OCI-LY3 (cell line): ENCODE data around the gene CAPZB.

Experiments used
- H2AFZ ChIP-seq: fragments of 200-600, 300-600 bp; shearing (Covaris generic); 2 replicates; pipeline ENCODE4 v1.6.0; 2014; ENCODE audit warnings: antibody characterized with exemption, low read depth, low read length
- H3K27ac ChIP-seq: fragments of 200-600, 300-600 bp; sonication (generic); 2 replicates; pipeline ENCODE4 v1.5.1; 2014; ENCODE audit warnings: mild to moderate bottlenecking, low read length, moderate library complexity, mixed read lengths
- H3K27me3 ChIP-seq: fragments of 200-600, 300-600 bp; sonication (generic); 2 replicates; pipeline ENCODE4 v1.6.1; 2014; ENCODE audit warnings: low read depth, low read length, mixed read lengths
- H3K36me3 ChIP-seq: fragments of 200-600, 300-600 bp; sonication (generic); replicated peaks from 2 replicates; pipeline ENCODE3; 2014; ENCODE audit warnings: low read depth, low read length, mixed read lengths
- H3K4me1 ChIP-seq: fragments of 300-600, 200-600 bp; sonication (generic); 2 replicates; pipeline ENCODE4 v1.6.1; 2014; ENCODE audit warnings: low read length, mixed read lengths
- H3K4me2 ChIP-seq: fragments of 200-600, 300-600 bp; sonication (generic); 2 replicates; pipeline ENCODE4 v1.6.1; 2014; ENCODE audit warnings: low read length, mixed read lengths
- H3K4me3 ChIP-seq: fragments of 300-600, 200-600 bp; sonication (generic); 2 replicates; pipeline ENCODE4 v1.5.1; 2014; ENCODE audit warnings: antibody characterized with exemption, mild to moderate bottlenecking, low read length, moderate library complexity
- H3K79me2 ChIP-seq: fragments of 300-600, 200-600 bp; shearing (Covaris generic); 2 replicates; pipeline ENCODE4 v1.6.1; 2014; ENCODE audit warnings: mild to moderate bottlenecking, low read length, mixed read lengths
- H3K9ac ChIP-seq: fragments of 300-600, 200-600 bp; shearing (Covaris generic); 2 replicates; pipeline ENCODE4 v1.6.0; 2014; ENCODE audit warnings: mild to moderate bottlenecking, low read length, moderate library complexity
- H3K9me3 ChIP-seq: fragments of 200-600, 300-600 bp; shearing (Covaris generic); 2 replicates; pipeline ENCODE4 v1.6.1; 2014; ENCODE audit warnings: low read length, mixed read lengths; ENCODE audit not compliant: insufficient read depth
- H4K20me1 ChIP-seq: fragments of 200-600, 300-600 bp; sonication (generic); 2 replicates; pipeline ENCODE4 v1.6.1; 2016; ENCODE audit warnings: low read length, mixed read lengths; ENCODE audit not compliant: insufficient read depth
- CTCF ChIP-seq: fragments of 200-600, 300-600 bp; sonication (generic); IDR thresholded peaks from 2 replicates; pipeline ENCODE4 v1.5.1; 2014; ENCODE audit warnings: antibody characterized with exemption, low read length, low read depth
- EZH2phosphoT487 ChIP-seq: fragments of 200-600 bp; shearing (Covaris generic); IDR thresholded peaks from 2 replicates; pipeline ENCODE4 v1.6.1; 2018; ENCODE audit warnings: antibody characterized with exemption, mixed run types, low read depth

CAPZB gene

GRCh38 chr1:19393046-19393445, 92.3 kb downstream of the CAPZB start:
- Histone ChIP-seq H3K9me3 (no peaks in the 10 kb centered on the region), H3K27ac (no peak overlapping the region), H3K4me3 (no peak overlapping the region), H3K79me2 (peaks cover 12% of the 10 kb centered on the region), H3K36me3 (no peaks in the 10 kb centered on the region), H4K20me1 (peaks cover 4% of the 10 kb centered on the region; the same call in 1 of the 2 replicates), H3K4me2 (peak overlapping the region; percentile 12; the same call in 1 of the 2 replicates), H2AFZ (no peak overlapping the region), H3K9ac (no peak overlapping the region), H3K4me1 (peaks cover 24% of the 10 kb centered on the region), H3K27me3 (no peaks in the 10 kb centered on the region)
- no peak for TF ChIP-seq EZH2phosphoT487
- no peak for TF ChIP-seq CTCF

- H3K79me2 ChIP-seq, result peaks cover 12% of the 10 kb centered on the region
- no peaks in the 10 kb centered on the region for H3K9me3 ChIP-seq
- H4K20me1 ChIP-seq, result peaks cover 6% of the 10 kb centered on the region; the same call in 1 of the 2 replicates
- no peak overlapping the region for H3K4me2 ChIP-seq
- peaks cover 24% of the 10 kb centered on the region for H3K4me1 ChIP-seq
- H3K36me3 ChIP-seq, result no peaks in the 10 kb centered on the region
- no peak overlapping the region for H3K9ac ChIP-seq
- TF ChIP-seq CTCF (no peak), EZH2phosphoT487 (no peak)
- H3K4me3 ChIP-seq, result no peak overlapping the region
- no peak overlapping the region for H3K27ac ChIP-seq
- no peak overlapping the region for H2AFZ ChIP-seq
- no peaks in the 10 kb centered on the region for H3K27me3 ChIP-seq
Measured at GRCh38 chr1:19392221-19392620, 93.1 kb downstream of the CAPZB start.

DNA sequence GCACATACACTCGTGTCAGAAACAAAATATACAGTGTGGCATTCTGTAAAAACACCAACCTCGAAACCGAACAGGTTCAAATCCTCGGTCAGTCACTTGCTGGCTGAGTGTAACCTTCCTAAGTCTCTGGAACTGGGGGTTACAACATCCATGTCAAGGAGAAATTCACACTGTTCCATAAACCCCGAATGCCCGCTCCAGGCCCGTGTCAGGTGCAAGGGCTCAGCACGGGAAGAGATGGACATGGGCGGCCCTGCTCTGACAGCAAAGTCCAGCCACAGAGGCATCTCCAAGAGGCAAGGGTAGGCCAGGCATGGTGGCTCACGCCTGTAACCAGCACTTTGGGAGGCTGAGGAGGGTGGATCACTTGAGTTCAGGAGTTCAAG, 93.8 kb downstream of the CAPZB start:
- H3K27ac ChIP-seq, result peak overlapping the region; percentile 56
- H3K79me2 ChIP-seq, result peaks cover 12% of the 10 kb centered on the region
- peaks cover 6% of the 10 kb centered on the region; the same call in 1 of the 2 replicates for H4K20me1 ChIP-seq
- H3K36me3 ChIP-seq, result no peaks in the 10 kb centered on the region
- H3K4me2 ChIP-seq, result peak overlapping the region; percentile 64
- peaks cover 24% of the 10 kb centered on the region for H3K4me1 ChIP-seq
- H3K9me3 ChIP-seq, result no peaks in the 10 kb centered on the region
- peak overlapping the region; percentile 53 for H3K4me3 ChIP-seq
- TF ChIP-seq EZH2phosphoT487 (no peak), CTCF (0 out of 2 replicates have a peak, but pooled peaks have one; percentile 0)
- H2AFZ ChIP-seq, result no peak overlapping the region
- no peaks in the 10 kb centered on the region for H3K27me3 ChIP-seq
- peak overlapping the region; percentile 34 for H3K9ac ChIP-seq

DNA sequence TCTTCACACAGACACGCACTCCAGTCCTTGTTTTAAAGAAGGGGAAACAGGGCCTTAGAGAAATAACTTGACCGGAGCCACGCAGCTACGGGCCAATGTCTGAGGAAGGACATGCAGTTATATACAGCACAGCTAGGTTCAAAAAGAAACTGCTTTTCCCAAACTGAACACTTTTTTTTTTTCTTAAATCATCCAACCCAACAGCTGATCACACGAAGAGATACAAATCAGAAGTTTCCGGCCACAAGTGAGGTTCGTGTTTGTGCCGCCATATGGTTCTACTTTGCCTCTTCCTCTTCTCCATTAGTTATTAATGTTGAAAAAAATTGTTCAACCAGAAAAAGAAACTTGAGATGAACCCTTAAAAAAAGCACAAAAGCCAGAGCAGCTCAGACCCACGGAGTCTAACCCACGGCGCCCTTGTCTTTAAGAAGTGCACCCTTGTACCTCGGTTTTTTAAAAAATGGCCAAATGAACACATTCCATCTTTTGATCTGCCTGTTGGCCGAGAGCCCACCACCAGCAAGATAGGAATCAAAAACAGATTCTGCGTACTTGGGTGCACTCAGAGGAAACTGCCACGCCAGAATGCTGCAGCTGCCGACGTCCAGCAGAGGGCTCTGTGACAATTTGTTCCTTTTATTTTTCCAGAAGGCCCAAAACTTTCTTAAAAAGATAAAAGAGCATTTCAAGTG, 94.3 kb downstream of the CAPZB start:
- Histone ChIP-seq H3K9me3 (no peaks in the 10 kb centered on the region), H3K9ac (peak overlapping the region; percentile 34), H4K20me1 (peaks cover 6% of the 10 kb centered on the region; the same call in 1 of the 2 replicates), H3K27me3 (no peaks in the 10 kb centered on the region), H2AFZ (no peak overlapping the region), H3K4me1 (peaks cover 24% of the 10 kb centered on the region), H3K27ac (peak overlapping the region; percentile 56), H3K4me3 (peak overlapping the region; percentile 53), H3K4me2 (peak overlapping the region; percentile 64), H3K36me3 (no peaks in the 10 kb centered on the region), H3K79me2 (peaks cover 12% of the 10 kb centered on the region)
- TF ChIP-seq EZH2phosphoT487, result no peak
- TF ChIP-seq CTCF, result peak; percentile 84
